Stimulated activated CD4-positive, alpha-beta T cell treated with anti-CD3 and anti-CD28 coated beads, TNF-alpha, amount 100 ng/mL, for 24 hours (primary cell): ENCODE measurements around the gene BAIAP2.

ENCODE experiments used
- DNase-seq, 3 experiments: peaks; one replicate each; pipeline ENCODE4 v3.0.0-alpha.2; 2020; ENCODE audit warnings: low read depth in 3 of 3

Gene BAIAP2

DNA sequence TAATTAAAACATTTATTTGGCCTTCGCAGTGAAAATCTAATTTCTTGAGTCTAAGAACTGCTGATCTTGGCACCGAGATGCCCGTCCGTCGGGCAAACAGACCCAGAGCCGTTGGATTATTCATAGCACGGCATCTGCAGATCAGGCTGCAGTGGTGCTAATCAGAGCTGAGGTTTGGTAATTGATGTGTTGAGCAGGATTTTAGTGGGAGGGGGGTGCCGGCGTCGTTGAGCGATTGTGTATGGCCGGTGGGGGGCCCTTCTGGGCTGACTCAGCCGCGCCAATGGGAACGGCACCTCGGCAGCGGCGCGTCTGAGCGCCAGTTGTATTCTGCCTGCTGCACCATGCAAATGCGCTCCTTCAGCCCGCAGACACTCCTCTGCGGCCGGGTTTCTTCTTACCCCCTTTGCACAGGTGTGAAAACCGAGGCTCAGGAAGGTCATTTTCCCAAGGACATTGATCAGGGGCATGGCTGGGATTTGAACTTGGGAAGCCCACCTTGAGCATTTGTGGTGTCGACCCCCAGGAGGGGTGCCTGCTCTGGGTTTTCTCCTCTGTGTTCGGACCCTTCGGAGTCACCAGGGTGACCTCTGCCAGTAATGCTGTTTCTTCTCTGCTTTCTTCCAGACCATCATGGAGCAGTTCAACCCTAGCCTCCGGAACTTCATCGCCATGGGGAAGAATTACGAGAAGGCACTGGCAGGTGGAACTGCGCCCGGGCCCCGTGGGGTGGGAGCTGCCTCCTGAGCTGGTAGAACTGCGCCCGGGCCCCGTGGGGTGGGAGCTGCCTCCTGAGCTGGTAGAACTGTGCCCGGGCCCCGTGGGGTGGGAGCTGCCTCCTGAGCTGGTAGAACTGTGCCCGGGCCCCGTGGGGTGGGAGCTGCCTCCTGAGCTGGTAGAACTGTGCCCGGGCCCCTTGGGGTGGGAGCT, 18.4 kb downstream of the BAIAP2 start:
- no peak for DNase-seq

DNA sequence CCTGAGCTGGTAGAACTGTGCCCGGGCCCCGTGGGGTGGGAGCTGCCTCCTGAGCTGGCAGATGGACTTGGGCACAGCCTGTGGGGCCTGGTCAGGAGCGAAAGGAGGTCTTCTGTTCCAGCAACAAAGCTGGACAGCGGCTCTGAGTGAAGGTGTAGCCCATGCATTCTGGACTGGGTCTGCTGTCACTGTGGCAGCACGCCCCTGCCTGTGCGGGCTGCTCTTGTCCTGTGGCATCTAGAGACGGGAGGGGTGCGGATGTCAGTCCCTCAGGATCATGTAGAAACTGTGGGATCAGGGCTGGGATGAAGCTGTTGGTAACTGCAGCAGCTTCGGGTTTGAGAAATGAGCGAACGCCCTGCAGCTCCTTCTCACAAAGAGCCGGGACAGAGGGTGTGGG, 19.4 kb downstream of the BAIAP2 start:
- no peak for DNase-seq

DNA sequence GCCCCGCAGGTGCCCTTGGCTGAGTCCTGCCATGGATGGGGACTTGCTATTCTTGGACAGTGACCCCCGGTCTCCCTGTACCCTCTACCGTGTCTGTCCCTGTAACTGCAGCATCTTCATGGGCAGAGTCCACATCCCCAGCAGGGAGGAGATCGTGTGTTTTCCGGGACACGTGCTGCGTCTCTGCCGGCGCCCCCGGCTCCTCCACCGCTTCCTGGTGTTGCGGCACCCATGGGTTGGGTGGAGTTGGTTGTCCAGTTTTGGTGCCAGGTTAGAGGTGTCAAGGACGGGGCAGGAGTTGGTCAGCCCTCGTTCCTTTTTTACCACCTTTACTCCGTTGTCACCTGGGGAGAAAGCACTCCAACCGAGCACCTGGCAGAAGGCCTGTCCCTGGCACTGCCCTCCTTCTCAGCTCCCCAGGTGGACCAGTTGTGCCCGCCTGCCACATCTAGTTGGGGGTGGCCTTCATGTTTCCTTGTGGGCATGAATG, 20.0 kb downstream of the BAIAP2 start:
- no peak for DNase-seq

DNA sequence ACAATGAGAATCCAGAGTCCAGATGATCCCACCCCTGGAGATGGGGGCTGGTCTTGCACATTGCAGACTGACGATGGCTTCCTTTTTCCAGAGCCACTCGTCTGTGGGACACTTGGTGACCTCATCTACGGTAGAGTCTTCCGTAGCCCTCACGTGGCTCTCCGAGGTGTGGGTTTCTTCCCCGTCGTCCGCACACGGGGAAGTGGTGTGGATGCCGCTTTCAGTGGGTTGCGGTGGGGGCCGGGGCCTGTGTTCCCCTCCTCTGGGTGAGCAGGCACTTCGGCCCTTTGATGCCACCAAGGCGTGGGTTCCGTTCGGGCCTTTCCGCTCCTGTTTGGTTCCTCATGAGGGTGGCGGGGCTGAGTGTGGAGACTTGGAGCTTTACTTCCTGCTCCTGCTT, 21.4 kb downstream of the BAIAP2 start:
- DNase-seq: no peak

DNA sequence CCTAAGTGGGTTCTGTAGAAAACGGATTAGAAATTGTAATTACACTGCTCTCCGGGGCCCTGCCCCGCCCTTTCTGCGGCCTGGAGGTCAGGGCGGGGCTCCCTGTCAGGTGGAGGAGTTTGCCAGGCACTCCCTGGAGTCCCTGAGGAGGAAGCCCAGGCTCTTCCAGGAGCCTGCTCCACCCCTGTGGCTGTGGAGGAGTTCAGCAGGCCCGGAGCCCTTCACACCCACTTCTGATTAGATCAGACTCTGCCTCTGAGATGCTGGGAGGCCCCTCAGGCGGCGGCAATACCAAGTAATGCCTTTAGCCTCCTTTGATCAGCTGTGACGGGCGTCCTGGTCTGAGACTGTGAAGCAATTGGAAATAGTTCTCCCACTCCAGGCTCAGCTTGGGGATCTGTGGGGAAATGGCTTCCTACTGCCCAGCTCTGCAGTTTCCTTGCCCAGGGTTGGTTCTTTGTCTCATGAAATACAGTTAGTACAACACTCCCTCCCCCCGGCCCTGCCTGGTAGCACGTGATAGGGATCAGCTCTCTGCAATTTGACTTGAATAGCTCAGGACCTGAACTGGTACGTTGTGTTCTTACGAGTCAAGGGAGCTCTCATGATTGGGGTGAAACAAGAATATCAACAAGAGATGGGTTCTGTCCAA, 22.3 kb downstream of the BAIAP2 start:
- DNase-seq: no peak

DNA sequence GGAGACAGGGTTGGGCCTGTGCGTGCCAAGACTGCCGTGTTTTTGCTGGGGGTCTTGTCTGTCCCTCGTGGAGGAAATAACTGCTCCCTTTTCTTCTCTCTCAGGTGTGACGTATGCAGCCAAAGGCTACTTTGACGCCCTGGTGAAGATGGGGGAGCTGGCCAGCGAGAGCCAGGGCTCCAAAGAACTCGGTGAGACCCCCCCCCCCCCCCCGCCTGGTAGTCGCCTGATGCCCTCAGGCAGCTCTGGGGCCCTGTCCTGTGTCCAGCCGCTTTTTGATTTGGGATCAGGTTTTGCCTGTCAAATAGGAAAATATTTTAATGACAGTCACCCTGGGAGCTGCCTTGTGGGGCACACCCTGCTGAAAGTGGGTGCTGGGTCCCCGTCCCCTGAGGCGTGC, 22.8 kb downstream of the BAIAP2 start:
- no peak for DNase-seq

DNA sequence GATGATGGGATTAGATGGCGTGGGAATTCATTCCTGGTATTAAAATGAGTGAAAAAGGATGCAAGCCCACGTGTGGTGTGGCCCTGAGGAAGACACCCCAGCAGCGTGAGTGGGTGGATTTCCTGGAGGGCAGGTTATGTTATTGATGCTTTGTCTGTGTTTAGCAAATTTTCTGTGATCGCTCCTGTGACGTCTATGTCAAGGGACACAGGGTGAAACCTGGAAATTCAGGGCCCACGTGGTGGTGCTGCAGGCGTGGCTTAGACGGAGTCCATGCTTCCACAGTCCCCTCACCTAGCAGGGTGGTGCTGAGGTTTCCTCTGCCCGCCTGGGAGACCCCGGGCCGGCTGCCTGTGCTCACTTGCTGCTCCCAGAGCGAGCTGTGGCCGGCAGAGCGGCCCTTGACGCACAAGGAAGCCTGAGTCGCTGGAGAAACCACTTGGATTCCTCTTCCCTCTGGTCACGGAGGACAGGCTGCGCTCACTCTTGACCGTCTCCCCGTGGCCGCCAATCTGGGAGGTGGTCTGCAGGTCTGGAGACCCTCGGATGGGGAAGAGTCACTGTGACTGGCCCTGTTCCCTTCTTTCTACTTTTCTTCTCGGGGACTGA, 23.4 kb downstream of the BAIAP2 start:
- no peak for DNase-seq

DNA sequence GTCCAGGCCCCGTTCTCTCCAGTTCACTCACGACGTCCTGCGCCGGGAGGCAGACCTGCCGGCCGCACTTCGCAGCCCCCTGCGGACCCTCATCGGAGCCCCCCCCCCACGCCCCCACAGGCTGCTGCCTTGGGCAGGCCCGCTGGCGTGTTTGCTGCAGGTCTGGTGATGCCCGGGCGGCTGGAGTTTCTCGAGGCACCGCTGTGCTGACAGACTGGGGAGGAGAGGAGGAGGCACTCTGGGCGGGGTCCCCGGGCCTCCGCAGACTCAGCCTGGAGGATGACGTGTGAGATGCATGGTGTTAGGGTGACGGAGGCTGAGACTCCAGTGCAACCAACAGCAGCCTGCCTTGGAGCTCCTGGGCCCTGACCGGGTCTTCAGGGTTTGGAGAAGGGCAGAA, 24.1 kb downstream of the BAIAP2 start:
- DNase-seq: no peak

DNA sequence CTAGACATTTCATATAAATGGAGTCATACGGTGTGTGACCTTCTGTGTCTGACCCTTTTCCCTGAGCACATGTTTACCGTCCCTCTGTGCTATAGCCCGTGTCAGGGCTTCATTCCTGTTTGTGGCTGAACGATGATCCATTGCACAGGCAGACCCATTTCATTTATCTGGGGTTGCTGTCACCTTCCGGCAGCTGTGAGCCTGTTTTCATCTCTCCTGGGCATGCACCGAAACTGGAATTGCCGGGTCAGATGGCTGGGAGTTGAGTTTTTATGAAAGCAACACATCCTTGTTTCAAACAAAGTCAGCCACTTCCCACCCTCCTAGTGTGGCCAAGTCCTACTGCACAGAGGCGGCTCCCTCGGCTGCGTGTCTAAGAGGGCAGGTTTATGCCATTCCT, 25.5 kb downstream of the BAIAP2 start:
- no peak for DNase-seq

DNA sequence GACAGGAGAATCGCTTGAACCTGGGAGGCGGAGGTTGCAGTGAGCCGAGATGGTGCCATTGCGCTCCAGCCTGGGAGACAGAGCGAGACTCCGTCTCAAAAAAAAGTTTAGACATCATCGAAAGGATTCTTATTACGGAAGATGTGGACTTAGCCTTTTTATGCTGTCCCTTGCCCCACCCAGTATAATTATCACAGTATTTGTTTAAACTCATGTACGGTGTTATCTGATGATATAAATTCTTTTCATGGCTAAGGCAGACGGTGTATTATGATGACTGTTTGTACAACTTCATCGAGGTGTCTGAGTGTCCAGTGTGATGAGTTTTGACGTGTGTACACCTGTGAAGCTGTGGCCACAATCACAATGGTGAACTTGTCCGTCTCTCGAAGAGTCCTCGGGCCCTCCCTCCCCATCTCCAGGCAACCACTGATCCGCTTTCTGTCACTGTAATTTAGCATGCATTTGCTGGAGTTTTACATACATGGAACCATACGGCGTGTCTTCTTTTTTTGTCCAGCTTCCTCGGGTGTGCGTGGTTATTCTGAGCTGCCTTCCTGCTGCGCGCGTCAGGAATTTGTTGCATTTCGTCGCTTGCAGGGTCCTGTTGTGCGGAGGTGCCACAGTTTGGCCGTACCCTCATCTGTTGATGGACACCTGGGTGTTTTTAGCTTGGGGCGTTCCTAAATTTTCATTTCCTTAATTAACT, 26.2 kb downstream of the BAIAP2 start:
- no peak for DNase-seq

DNA sequence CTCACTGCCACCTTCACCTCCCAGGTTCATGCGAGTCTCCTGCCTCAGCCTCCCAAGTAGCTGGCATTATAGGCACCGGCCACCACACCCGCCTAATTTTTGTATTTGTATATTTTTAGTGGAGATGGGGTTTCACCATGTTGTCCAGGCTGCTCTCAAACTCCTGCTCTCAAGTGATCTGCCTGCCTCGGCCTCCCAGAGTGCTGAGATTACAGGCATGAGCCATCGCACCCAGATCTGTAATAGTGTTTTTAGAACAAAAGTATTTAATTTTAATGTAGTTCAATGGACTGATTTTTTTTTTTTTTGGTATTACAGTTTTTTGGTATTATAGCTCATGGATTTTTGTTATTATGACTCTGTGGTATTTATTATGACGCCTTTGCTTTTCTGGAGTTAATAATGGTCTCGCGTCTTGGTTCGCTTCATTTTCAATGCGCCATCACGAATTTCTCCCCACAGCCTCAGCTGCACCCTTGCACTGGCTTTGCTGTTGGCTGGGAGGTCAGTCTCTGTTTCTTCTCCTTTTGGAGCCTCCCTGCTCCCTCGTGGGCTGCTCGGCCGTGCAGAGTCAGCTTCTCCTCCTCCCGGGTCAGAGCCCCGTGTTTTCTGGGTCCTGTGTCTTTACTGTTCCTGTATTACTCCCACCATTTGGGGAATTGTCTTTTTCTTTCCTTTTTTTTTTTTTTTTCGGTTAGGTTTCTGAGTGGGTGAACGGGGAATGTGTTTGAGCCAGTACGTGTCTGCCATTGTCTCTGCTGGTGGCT, 27.2 kb downstream of the BAIAP2 start:
- no peak for DNase-seq

DNA sequence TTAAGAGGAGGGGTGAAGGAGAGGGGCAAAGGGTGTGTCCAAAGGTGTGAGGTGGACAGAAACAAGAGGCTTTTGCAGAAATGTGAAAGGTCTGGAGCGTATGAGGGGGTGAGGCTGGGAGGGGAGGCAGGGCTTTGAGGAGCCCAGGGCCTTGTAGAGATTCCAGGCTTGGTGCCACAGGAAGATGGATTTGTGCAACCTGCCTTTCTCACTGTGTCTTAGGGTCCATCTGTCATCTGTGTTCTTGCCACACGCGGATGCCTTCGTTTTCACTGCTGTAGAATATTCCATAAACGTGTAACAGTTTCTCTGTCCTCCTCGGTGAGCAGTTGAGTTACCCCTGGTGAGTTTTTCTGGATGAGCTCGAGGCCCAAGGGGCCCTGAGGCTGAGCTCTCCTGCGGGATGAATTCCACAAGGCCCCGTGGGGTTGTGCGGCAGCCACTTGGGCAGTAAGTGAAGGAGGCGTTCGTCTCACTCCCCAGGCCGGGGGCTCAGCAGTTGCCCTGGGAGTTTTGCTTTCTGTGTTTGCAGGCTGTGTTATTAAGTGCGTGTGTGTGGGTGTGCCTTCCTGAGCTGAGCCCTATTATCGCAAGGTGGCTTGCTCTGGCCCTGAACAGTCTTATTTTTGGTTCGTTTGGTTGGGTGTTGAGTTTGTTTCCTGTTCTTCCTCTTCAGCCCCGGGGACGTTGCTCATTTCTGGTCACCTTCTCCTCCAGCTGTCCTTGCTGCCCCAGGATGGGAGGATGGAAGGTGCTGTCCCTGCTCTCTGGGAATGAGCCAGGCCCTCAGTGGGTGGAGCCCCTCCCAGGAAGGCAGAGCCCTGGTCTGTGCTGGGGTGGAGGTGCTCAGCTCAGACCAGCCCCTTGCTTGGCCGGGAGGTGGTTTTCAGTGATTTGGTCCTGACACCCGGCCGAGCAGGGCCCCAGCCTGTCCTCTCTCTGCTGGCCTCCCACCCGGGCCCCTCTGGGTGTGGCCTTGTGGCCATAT, 28.4 kb downstream of the BAIAP2 start:
- DNase-seq: no peak

DNA sequence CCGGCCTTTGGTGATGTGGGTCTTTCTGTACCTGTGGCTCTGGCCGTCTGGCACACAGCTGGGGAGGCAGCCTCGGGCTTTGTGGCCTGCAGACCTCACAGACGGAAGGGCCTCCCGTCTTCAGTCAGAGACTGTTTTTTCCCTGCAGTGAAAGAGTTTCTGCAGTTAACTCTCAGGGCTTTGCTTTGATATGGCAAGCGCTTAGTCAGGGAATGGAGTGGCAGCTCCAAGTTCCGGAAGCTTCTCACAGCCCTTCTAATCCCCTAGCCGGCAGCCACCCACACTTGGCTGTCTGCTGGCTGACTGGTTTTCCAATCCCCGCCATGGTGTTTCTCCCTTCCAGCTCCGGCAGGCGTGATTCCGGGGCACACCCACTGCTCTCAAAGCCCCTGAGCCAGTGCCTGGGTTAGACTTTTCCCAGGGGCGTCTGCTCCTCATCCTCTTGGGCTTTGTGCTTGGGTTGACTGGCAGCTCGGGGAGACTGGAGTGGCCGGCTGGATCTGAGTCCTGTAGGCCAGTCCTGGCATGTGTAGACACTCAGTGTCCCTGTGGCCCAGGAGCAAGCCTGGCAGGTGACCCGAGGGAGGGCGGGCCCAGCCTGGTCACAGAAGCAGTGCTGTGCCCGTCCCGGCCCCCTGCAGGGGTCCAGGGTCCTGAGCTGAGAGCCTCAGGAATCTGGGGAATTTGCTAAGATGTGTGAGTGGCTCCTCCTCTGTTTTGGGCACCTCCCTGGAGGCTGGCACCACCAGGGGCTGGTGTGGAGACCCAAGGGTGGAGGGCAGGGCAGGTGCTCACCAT, 29.9 kb downstream of the BAIAP2 start:
- no peak for DNase-seq

DNA sequence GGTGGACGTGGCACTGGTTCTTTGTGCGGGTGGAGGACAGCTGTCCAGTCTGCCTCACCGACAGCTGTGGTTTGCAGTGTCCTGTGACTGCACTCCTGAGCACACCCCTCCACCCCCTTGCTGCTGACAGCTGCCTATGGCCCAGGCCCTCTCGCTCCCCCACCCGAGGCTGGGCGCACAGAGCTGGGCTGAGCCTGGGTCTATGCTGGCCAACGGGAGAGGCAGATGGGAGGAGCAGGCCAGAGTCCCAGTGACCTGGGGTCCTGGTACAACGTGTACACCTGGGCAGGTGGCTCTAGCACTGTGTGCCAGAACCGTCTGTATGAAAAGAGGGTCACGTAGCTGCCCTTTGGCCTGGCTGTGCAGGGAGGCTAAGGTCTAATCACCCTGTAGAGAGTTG, 30.5 kb downstream of the BAIAP2 start:
- DNase-seq: no peak

DNA sequence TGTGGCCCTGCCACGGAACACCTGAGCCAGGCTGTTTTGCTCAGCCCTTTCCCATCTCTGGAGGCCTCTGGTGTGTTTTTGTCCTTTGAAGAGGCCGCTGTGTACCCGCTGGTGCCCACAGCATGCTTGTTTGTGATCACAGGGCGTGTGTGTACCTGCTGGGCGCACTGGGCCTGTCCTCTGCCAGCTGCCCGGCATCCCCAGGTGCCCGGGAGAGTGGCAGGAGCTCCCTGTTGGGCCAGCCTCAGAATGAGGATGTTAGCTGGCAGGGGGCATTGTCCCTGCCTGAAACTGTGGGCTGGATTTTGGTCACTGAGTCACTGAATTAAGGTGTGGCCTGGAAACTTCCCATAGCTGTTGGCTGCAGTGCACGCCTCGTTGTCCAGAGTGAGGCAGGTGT, 31.1 kb downstream of the BAIAP2 start:
- DNase-seq: no peak

DNA sequence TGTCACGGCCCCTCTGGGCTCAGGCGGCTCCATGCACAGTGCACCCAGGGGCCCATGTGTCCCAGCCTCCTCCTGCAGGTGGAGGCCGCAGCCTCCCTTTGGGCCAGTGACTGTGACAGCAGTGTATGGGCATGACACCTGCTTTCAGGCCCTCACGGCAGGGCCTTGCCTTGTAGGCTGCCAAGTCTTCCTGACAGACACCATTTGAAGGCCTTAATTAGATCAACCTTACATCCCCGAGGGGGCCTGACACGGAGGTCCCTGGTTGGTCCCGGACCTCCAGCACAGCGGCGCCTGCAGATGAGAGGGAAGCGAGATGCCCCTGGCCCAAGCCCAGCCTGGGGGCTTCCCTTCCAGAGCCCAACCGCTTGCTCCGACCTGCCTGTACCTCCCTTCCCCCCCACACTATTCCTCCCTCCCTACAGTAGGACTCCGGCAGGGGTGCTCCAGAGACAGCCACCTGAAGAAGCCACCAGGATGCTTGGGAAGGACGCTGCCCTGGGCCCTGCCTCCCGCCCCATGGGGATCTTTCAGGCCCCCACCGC, 31.9 kb downstream of the BAIAP2 start:
- DNase-seq: no peak

DNA sequence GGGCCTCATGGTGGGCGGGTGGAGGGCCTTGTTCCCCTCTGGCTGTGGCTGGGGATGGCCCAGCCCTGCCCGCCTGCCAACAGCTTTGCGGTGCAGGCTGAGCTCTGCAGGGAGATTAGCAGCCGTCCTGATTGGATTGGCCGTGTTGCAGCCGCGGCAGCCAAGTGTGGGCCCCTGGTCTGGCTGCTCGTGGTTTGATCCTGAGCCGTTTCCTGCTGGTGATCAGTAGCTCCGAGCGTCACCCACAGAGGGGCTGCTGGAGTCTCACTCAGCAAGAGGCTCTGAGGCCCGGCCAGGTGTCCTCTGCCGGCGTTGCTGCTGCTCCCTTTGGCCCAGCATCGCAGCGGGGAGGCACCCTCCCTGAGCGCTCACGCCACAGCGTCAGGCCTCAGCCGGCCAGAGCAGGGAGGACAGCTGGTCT, 32.5 kb downstream of the BAIAP2 start:
- no peak for DNase-seq

DNA sequence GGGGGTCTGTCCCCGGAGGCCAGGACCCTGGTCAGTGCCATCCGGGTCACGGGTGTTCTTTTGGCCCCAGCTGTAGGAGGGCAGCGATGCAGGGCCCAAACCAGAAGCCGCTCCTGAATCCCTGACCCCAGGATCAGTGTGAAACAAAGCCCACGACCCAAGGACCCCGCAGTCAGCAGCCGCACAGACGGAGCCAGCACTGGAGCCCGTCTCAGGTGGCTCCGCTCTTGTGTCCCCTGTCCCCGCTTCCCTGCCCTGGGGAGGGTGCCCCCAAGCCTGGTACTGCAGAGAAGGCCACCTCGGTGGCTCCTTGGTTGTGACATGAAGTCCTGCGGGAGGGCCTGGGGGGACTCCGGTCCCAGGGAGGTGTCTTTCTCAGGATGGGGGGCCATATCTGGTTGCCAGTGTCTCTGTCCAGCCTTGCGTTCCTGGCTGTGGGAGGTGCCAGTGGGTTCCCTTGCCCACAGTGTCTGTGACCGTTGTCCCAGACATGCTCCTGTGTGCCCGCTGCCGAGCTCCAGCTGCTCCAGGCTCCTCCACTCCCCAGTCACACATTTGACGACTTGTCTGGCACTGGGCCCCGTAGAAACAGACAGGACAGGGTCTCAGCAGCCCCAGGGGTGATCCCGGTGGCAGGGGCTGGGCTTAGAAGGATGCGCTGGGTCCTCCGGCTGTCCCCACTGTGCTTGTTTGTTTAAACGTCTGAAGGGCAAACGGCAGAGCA, 33.6 kb downstream of the BAIAP2 start:
- no peak for DNase-seq
